ENCODE data around the gene FBN1.

The FBN1 gene

GRCh38 chr15:48451241-48451640 lies 194.3 kb downstream of the FBN1 start:
- Histone ChIP-seq H3K9me3 (ENCODE audit: severe bottlenecking) (no peaks in the 10 kb centered on the region), H3K27me3 (ENCODE audit: insufficient read depth, poor library complexity, severe bottlenecking) (no peaks in the 10 kb centered on the region), H3K27ac (ENCODE audit: poor library complexity, severe bottlenecking) (no peak overlapping the region), H3K4me1 (ENCODE audit: insufficient read depth, poor library complexity, severe bottlenecking) (peaks cover 13% of the 10 kb centered on the region), H3K4me3 (ENCODE audit: severe bottlenecking) (no peak overlapping the region), H3K36me3 (ENCODE audit: low read depth) (peaks cover 5% of the 10 kb centered on the region; the same call in 1 of the 2 replicates)
- ATAC-seq (ENCODE audit: low read depth) (no peak), DNase-seq (ENCODE audit: low spot score) (no peak)
- no peak for TF ChIP-seq CTCF (IDR thresholded peaks at IDR 0.05; ENCODE audit: poor library complexity, severe bottlenecking)

GRCh38 chr15:48449734-48450133 lies 195.8 kb downstream of the FBN1 start:
- H3K36me3 ChIP-seq (ENCODE audit: low read depth): peaks cover 5% of the 10 kb centered on the region; the same call in 1 of the 2 replicates
- no peaks in the 10 kb centered on the region for H3K9me3 ChIP-seq (ENCODE audit: severe bottlenecking)
- ATAC-seq (ENCODE audit: low read depth): no peak
- DNase-seq (ENCODE audit: low spot score): no peak
- H3K27ac ChIP-seq (ENCODE audit: poor library complexity, severe bottlenecking): no peak overlapping the region
- no peak overlapping the region for H3K4me3 ChIP-seq (ENCODE audit: severe bottlenecking)
- no peak for TF ChIP-seq CTCF (IDR thresholded peaks at IDR 0.05; ENCODE audit: poor library complexity, severe bottlenecking)
- H3K4me1 ChIP-seq (ENCODE audit: insufficient read depth, poor library complexity, severe bottlenecking): peaks cover 13% of the 10 kb centered on the region
- no peaks in the 10 kb centered on the region for H3K27me3 ChIP-seq (ENCODE audit: insufficient read depth, poor library complexity, severe bottlenecking)

- peaks cover 12% of the 10 kb centered on the region for H3K36me3 ChIP-seq (ENCODE audit: low read depth)
- H3K4me3 ChIP-seq (ENCODE audit: severe bottlenecking): no peak overlapping the region
- no peak for DNase-seq (ENCODE audit: low spot score)
- H3K27ac ChIP-seq (ENCODE audit: poor library complexity, severe bottlenecking): no peak overlapping the region
- H3K4me1 ChIP-seq (ENCODE audit: insufficient read depth, poor library complexity, severe bottlenecking): peaks cover 13% of the 10 kb centered on the region
- H3K27me3 ChIP-seq (ENCODE audit: insufficient read depth, poor library complexity, severe bottlenecking): no peaks in the 10 kb centered on the region
- TF ChIP-seq CTCF (IDR thresholded peaks at IDR 0.05; ENCODE audit: poor library complexity, severe bottlenecking): no peak
- H3K9me3 ChIP-seq (ENCODE audit: severe bottlenecking): no peaks in the 10 kb centered on the region
- ATAC-seq (ENCODE audit: low read depth): peak; percentile 92
Observed at GRCh38 chr15:48447657-48448056, 197.9 kb downstream of the FBN1 start.

- no peak overlapping the region for H3K27ac ChIP-seq (ENCODE audit: poor library complexity, severe bottlenecking)
- ATAC-seq (ENCODE audit: low read depth): peak; percentile 54; the same call in 2 of the 3 replicates
Observed at GRCh38 chr15:48447058-48447457, 198.5 kb downstream of the FBN1 start.

More at GRCh38 chr15:48447058-48447457, 198.5 kb downstream of the FBN1 start:
- Histone ChIP-seq H3K4me3 (ENCODE audit: severe bottlenecking) (no peak overlapping the region), H3K9me3 (ENCODE audit: severe bottlenecking) (no peaks in the 10 kb centered on the region), H3K4me1 (ENCODE audit: insufficient read depth, poor library complexity, severe bottlenecking) (peaks cover 13% of the 10 kb centered on the region), H3K27me3 (ENCODE audit: insufficient read depth, poor library complexity, severe bottlenecking) (no peaks in the 10 kb centered on the region), H3K36me3 (ENCODE audit: low read depth) (peaks cover 12% of the 10 kb centered on the region)
- no peak for TF ChIP-seq CTCF (IDR thresholded peaks at IDR 0.05; ENCODE audit: poor library complexity, severe bottlenecking)
- no peak for DNase-seq (ENCODE audit: low spot score)
